GM18861 (cell line): ENCODE measurements around the gene KRTAP10-7.
"Not testable (repeated sequence)": the region's sequence is repeated elsewhere in the genome, so short reads cannot be mapped to it uniquely, and the experiment has no call there.

ENCODE experiments used
- ATAC-seq: cut with Tn5 transposase; IDR thresholded peaks from one replicate; pipeline ENCODE4 v1.9.1; 2021; ENCODE audit not compliant: unreplicated experiment

The KRTAP10-7 gene

GRCh38 chr21:44627831-44628233 is 27.4 kb downstream of the KRTAP10-7 start:
- not testable (repeated sequence) for ATAC-seq

- no peak for ATAC-seq
Observed at GRCh38 chr21:44628707-44629391, 28.5 kb downstream of the KRTAP10-7 start.

DNA sequence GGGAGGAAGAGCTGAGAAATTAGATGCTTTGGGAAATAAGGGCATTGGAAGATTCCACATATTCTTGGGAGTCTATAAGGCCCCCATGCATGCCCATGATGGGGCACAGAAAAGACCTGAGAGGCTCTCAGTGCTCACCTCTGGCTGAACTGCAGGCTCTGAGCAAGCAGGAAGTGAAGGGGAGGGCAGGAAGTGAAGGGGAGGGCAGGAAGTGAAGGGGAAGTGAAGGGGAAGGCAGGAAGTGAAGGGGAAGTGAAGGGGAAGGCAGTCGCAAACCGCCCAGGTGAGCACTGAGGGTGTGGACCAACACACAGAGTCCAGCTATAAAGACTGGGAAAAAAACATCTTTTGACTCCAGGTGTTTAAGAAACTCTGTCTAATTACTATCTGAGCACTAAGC is 30.0 kb downstream of the KRTAP10-7 start:
- ATAC-seq, result no peak

DNA sequence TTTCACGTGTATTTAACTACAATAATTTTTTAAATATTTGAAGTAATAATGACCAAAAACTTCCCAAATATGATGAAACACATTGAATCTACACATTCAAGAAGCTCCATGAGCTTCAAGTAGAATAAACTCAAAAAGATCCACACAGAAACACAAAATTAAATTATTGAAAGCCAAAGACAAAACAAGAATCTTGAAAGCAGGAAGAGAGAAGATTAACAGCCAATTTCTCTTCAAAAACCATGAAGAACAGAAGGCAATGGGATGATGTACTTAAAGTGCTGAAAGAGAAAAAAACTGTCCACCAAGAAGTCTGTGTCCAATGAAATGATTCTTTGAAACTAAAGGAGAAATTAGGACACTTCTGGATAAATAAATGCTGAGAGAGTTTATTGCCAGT is 31.7 kb downstream of the KRTAP10-7 start:
- no peak for ATAC-seq

DNA sequence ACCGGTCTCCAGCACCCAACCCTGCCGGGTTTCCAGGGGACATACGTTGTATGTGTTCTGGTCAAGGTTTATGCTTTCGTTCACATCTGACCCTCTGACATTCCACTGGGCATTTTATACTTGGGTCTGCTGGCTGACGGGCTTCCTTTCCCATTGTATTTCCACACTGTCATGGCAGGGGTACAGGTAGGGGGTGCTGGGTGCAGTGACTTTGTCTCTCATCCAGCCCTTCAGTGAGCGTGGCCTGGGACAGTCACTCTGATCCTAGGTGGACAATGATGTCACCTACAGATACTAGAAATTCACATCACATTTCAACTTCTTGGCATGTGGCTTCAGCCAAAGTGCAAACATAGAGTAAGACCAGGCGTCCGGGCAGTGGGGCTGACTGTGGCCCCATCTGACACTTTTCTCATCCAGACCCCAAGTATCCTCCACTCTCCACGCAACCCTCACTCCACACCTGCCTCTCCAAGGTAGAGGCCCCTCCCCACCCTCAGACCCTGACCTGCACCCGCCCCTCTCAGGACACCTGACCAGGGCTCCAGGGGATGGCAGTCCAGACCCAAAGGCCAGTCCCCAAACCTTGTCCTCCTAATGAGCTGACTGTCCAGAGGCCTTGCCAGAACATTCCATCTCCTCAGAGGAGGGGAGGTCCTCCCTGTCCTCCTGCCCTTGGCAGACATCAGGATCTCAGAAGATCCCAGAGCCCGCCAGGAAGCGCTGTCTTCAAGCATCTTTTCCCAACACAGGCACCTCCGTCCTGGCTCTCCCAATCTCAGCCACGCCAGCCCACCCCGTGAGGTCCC is 36.0 kb downstream of the KRTAP10-7 start:
- no peak for ATAC-seq

DNA sequence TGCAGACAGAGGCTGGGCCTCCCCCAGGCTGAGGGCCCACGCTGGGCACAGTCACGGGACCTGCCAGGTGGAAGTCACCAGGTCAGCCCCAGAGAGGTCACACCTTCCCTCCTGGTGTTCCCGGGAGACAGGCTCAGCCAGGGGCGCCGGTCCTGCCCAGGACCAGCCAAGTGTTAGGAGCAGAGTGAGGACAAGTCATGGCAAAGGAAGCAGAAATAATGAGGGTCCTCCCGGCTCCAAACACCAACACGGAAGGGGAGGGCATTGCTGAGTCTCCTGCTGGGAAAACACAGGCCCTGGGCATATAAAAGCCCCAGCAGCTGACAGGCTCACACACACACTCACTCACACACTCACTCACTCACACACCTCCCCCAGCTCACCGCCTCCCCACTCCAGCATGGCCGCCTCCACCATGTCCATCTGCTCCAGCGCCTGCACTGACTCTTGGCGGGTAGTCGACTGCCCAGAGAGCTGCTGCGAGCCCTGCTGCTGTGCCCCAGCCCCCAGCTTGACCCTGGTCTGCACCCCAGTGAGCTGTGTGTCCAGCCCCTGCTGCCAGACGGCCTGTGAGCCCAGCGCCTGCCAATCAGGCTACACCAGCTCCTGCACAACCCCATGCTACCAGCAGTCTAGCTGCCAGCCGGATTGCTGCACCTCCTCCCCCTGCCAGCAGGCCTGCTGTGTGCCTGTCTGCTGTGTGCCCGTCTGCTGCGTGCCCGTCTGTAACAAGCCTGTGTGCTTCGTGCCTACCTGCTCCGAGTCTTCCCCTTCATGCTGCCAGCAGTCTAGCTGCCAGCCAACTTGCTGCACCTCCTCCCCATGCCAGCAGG is 36.8 kb downstream of the KRTAP10-7 start, which contains the start of gene KRTAP10-10:
Gene KRTAP10-10 (plus strand): TSS at position 339 of the 833 bp plus-strand sequence. CDS start 62 bp downstream, at position 401.
- ATAC-seq, result no peak

GRCh38 chr21:44637851-44638348 is 37.5 kb downstream of the KRTAP10-7 start:
- not testable (repeated sequence) for ATAC-seq

- not testable (repeated sequence) for ATAC-seq
Observed at GRCh38 chr21:44638506-44639330, 38.3 kb downstream of the KRTAP10-7 start.

- ATAC-seq, result no peak
Observed at GRCh38 chr21:44639331-44639655, 38.9 kb downstream of the KRTAP10-7 start.

GRCh38 chr21:44640761-44641160 is 40.4 kb downstream of the KRTAP10-7 start:
- ATAC-seq, result no peak

- no peak for ATAC-seq
Observed at GRCh38 chr21:44643741-44644310, 43.4 kb downstream of the KRTAP10-7 start.

DNA sequence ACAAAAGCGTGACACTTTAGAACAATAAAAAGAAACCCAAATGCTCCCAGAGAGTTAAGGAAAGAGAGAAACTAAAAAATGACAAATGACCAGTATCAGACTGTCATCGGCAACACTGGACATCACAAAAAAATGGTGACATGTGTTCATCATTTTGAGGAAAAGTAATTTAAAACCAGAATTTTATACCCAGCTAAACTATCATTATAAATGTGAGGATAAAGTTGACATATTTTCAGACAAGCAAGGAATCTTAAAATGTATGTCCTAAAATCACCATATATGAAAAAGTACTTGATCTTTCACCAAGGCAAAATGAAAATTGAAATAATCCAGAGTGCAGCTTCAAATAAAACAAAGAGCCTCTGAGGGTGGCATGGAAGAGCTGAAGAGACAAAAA is 44.5 kb downstream of the KRTAP10-7 start:
- ATAC-seq, result no peak

GRCh38 chr21:44646366-44647221 is 46.2 kb downstream of the KRTAP10-7 start, which contains the start of gene KRTAP10-11:
KRTAP10-11 (plus strand) TSS chr21:44646414; CDS start chr21:44646459, 45 bp downstream.
- ATAC-seq, result not testable (repeated sequence)

GRCh38 chr21:44647222-44647552 is 46.8 kb downstream of the KRTAP10-7 start:
- ATAC-seq, result no peak

DNA sequence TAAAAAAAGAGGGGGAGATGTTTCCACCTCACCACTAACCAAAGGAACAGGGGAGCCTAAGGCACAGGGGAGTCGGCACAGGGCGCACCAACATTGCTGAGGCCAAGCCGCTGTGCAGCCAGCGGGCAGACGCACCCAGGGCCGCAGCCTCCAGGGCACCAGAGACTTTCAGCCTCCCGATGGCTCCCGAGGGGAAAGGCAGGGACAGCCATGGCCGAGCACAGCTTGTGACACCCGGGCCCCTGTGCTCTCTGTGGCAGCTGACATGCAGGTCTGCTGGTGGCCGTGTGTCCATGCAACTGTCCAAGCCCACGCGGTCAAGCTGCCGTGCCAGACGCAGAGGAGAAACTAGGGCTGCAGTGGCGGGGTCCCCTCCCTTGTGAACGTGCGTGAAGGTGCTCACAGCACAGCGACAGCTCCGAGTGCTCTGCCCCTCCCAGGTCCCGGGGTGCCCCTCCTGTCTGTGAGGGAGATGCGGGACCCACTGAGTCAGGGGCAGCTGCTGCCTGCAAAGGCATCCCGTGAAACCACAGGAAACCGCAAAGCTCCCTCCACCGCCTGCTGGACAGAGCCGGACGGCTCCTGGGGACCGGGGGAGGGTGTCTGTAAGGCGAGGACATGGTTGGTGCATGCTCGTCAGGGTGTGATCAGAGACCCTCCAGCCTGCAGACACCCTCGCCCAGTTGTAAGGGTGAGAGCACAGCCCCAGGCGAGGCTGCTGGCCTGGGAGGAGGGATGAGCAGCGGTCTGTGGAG is 48.3 kb downstream of the KRTAP10-7 start:
- no peak for ATAC-seq

GRCh38 chr21:44649521-44650100 is 49.2 kb downstream of the KRTAP10-7 start:
- no peak for ATAC-seq

- ATAC-seq, result no peak
Observed at GRCh38 chr21:44650265-44650972, 50.0 kb downstream of the KRTAP10-7 start.
